ENCODE measurements around the gene C4orf33.
"Not testable (repeated sequence)": the region's sequence is repeated elsewhere in the genome, so short reads cannot be mapped to it uniquely, and the experiment has no call there.

Gene C4orf33, protein sequence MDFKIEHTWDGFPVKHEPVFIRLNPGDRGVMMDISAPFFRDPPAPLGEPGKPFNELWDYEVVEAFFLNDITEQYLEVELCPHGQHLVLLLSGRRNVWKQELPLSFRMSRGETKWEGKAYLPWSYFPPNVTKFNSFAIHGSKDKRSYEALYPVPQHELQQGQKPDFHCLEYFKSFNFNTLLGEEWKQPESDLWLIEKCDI

GRCh38 chr4:129095811-129096454 is at the start of gene C4orf33:
TSS of gene C4orf33 (plus strand) at chr4:129096152. CDS start at chr4:129102611, 6,459 bp downstream.
- DNase-seq: peak; percentile 83

GRCh38 chr4:129059028-129059427 is 36.9 kb upstream of the C4orf33 start:
- no peak for DNase-seq

- DNase-seq: no peak
Measured at GRCh38 chr4:129062580-129062979, 33.4 kb upstream of the C4orf33 start.

DNA sequence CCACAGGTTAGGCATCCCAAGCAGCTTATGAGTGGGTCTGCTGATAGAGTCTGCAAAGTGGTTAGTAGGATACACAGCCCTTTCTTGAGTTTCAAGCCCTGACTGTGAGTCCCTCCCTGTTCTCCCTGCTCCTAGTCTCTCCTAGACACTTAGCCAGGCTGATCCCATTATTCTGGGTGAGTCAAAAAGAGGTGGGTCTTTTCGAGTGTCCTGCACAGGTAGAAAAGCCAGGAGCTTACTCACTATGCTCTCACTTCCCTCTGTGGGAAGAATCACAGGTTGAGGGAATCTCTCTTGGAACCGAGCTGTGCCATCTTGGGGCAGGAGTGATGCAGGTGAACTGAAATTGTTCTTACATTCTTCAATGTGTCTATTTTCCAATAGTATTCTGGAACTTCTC is 32.3 kb upstream of the C4orf33 start:
- DNase-seq: no peak

DNA sequence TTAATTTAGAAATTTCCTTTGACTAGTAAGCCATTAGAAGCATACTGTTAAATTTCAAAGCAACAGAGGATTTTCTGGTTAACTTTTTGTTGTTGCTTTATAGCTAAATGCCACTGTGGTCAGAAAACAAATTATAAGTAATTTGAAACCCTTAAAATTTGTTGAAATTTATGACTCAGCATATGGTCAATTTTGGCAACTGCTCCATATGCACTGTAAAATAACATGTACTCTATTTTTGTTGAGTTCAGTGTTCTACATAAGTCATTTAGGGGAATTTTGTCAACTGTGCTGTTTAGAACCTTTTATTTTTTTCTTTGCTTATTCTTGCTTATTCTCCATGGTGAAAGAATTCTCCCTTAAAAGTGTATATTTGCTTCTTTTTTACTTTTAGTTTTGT is 31.2 kb upstream of the C4orf33 start:
- DNase-seq: no peak

- not testable (repeated sequence) for DNase-seq
Measured at GRCh38 chr4:129069537-129069936, 26.4 kb upstream of the C4orf33 start.

DNA sequence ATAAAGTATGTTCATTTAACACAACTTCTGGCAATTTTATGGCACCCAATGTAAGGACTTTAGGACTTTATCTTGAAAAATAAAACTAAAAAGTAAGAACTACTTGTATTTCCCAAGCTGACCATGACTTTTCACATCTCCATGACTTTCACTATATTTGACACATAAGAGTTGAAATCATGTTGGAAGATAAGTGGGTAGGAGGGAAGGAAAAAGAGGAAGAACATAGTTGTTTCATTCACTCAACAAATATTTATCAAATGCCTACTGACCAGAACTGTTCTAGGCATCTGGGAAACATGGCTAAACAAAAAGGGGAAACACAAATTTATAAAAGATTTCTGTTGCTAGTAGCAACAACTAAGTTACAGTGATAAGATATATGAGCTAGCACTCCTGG is 18.6 kb upstream of the C4orf33 start:
- DNase-seq: no peak

GRCh38 chr4:129080129-129080528 is 15.8 kb upstream of the C4orf33 start:
- no peak for DNase-seq

GRCh38 chr4:129082302-129082701 is 13.7 kb upstream of the C4orf33 start:
- no peak for DNase-seq

- no peak for DNase-seq
Measured at GRCh38 chr4:129085472-129085871, 10.5 kb upstream of the C4orf33 start.

DNA sequence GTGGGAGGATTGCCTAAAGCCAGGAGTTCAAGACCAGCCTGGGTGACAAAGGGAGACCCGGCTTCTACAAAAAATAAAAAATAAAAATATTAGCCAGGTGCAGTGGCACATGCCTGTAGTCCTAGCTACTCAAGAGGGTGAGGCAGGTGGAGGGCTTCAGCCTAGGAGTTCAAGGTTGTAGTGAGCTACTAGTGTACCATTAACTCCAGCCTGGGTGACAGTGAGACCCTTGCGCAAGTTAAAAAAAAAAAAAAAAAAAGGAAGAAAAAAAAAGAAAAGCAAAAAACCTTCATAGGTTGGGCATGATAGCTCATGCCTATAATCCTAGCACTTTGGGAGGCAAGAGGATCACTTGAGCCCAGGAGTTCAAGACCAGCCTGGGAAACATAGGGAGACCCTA is 8.4 kb upstream of the C4orf33 start:
- DNase-seq: no peak

GRCh38 chr4:129092631-129093190 is 3.2 kb upstream of the C4orf33 start:
- no peak for DNase-seq

DNA sequence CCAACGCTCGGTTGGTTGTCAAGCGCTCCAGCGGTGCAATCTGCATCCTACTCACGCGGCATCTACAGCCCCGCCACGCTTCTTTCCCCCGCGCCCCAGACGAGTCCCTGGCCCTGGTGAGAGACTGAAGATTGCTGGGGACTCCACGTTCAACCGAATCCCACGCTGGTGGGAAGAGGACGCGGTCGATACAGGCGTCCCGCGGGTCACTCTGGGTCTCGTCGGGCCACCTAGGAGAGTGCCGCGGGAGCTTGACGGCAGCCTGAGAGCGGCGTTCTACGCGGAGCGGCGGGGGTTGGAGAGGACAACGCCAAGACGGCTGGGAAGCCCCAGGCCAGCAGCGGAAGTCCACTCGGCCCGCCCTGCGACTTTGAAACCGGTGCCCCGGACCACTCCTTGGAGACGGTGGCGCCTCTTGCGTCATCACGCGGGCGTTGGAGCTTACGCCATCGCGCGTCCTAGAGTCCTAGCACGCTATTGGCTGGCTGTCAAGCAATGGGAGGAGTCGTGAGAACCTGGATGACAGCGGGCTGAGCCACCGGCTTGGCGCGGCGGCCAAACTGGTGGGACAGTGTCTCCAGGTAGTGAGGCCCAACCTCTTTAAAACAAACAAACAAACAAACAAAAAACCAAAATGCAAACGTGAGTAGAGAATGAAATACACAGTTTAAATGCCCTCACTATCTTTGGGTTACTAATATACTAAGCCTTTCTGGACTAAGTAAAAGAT is 2.6 kb upstream of the C4orf33 start, which contains the start of gene SCLT1:
SCLT1 (minus strand) TSS at position 349 of the 730 bp plus-strand sequence. CDS start 436 bp downstream, outside the sequence.
- DNase-seq: peak; percentile 98

DNA sequence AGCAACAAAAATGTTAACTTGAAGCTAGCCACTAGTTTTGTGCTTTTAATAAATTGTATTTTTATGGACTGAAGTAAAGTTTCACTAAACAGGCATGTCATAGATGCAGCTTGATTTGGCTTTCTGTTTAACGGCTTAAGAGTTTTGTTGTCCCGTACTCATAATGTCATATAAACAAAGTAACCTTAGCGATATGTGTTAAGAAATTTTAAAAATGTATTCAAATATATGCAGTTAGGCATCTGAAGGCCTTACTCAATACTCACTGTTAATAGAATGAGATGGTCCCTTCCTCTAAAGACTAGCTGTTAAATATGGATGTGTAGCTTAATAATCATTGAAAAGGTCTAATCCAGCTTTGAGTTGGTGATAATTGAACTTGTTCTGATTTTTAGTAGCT is 1.6 kb upstream of the C4orf33 start:
- DNase-seq: no peak

DNA sequence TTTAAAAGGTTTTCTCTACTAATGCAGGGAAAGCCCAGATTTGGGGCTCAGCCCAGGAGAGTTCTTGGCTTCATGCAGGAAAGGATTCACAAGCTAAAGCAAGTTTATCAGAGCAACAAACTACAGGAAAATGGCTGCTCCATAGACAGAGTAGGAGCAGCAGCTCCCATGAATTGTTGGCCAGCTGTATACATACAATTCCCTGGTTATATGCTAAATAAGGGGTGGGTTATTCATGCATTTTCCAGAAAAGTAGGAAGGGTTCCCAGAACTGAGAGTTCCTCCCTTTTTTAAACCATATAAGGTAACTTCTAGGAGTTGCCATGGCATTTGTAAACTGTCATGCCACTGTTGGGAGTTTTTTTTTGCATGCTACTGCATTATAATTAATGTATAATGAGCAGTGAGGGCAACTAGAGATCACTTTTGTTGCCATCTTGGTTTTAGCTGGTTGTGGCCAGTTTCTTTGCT is 2.6 kb downstream of the C4orf33 start:
- no peak for DNase-seq

GRCh38 chr4:129109965-129110824 is 14.2 kb downstream of the C4orf33 start:
- no peak for DNase-seq

DNA sequence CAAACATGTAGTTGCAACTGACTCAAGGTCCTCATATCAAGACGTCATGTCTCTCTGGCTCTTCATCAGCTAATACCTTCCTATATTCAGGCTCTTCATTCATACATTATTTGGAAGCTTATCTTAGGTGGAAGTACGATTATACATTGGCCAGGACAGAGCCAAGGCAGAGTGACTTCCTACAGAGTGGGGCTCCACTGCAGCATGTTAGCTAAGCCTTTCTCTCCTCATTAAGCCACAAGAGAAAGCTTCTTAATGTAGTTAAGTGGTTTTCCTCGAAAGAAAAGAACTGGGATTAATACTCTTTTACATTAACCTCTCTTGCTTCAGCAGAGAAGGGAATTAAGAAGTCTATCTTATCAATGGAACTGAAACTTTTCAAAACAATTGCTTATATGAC is 15.0 kb downstream of the C4orf33 start:
- DNase-seq: no peak

DNA sequence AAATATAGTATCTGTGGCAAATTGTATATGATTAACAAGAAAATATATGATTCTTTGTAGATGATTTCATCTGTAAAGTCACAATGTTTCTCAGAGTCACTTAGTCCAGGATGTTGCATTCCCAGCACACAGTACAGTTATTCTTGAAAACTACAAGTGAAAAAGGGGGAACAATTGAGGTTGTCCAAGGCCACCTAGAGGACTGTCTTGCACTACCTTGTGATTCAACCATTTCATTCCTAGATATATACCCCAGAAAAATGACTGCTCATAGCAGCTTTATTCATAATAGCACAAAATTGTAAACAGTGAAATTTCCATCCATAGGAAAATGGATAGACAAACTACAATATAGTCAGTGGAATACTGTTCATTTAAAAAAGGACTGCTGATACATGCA is 16.0 kb downstream of the C4orf33 start:
- no peak for DNase-seq

DNA sequence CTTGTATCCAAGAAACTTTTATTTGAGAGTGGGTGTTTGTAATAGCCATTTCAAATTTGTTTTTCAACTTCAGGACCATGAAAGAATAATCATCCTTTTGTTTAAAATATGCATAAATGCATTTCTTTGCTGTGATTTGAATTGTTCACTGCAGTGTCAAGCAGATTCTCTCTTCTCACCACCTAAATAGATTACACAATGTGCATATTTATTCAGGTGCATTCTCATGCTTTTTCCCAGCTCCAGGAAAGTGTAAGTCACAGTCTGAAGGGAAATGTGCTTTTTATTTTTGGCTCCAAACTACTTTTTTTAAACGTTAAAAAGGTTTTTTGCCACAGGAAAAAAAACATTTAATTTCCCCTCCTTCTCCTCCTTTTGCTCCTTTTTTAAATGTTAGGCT is 17.5 kb downstream of the C4orf33 start:
- DNase-seq: no peak

- DNase-seq: no peak
Measured at GRCh38 chr4:129113919-129114318, 18.0 kb downstream of the C4orf33 start.

DNA sequence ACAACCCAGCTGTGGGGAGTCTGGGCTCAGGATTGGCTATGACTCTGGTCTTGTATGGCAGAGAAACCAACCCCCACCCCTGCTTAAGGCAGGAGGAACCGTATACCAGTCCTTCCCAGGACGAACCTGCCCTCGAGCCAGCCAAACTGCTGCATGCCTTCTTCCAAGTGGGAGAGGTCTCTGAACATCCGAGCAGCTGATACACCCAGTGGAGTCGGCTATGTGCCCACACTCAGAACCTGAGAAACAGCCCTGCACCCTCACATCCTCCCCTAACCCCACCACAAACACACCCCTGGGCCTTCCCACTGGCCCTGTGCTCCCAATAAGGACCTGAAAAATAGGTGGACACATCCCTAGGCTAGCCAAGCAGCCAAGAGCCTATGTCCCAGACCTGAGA is 21.8 kb downstream of the C4orf33 start:
- no peak for DNase-seq

GRCh38 chr4:129126614-129127013 is 30.7 kb downstream of the C4orf33 start:
- DNase-seq: not testable (repeated sequence)

DNA sequence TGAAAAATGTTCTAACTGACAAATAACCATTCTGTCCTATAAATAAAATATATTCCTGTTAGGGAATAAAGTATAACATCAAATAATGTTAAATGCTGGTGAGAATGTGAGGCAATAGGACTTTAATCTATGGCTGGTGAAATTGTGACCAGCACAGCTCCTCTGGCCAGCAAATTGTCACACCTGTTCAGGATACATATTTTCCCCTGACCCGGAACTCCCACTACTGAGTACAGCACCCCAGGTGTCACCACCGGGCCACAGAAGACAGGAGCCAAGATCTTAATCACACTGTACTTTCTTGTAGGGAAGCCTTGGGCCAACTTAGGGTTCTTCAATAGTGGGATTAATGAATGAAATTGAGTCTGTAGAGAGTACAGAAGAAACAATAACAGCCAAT is 33.2 kb downstream of the C4orf33 start:
- DNase-seq: no peak
